ENCODE data around the gene CLDN5.

Gene CLDN5

GRCh38 chr22:19527321-19527721, 3.1 kb upstream of the CLDN5 start:
- H3K4me3 ChIP-seq (ENCODE audit: low read length) = no peak overlapping the region
- no peak for DNase-seq (ENCODE audit: low read depth)
- no peak for TF ChIP-seq CTCF (conservative IDR thresholded peaks at IDR 0.05; ENCODE audit: low read depth, low read length)

- no peak for TF ChIP-seq CTCF (conservative IDR thresholded peaks at IDR 0.05; ENCODE audit: low read depth, low read length)
- H3K4me3 ChIP-seq (ENCODE audit: low read length) = no peak overlapping the region
- no peak for DNase-seq (ENCODE audit: low read depth)
Observed at GRCh38 chr22:19526702-19527111, 2.5 kb upstream of the CLDN5 start.

- no peak overlapping the region for H3K4me3 ChIP-seq (ENCODE audit: low read length)
- no peak for TF ChIP-seq CTCF (conservative IDR thresholded peaks at IDR 0.05; ENCODE audit: low read depth, low read length)
- no peak for DNase-seq (ENCODE audit: low read depth)
Observed at GRCh38 chr22:19526076-19526701, 2.0 kb upstream of the CLDN5 start.

GRCh38 chr22:19525666-19526065, 1.5 kb upstream of the CLDN5 start:
- no peak for TF ChIP-seq CTCF (conservative IDR thresholded peaks at IDR 0.05; ENCODE audit: low read depth, low read length)
- H3K4me3 ChIP-seq (ENCODE audit: low read length) = no peak overlapping the region
- DNase-seq (ENCODE audit: low read depth) = no peak

- no peak for DNase-seq (ENCODE audit: low read depth)
- no peak overlapping the region for H3K4me3 ChIP-seq (ENCODE audit: low read length)
- TF ChIP-seq CTCF (conservative IDR thresholded peaks at IDR 0.05; ENCODE audit: low read depth, low read length) = no peak
Observed at GRCh38 chr22:19525116-19525660, 978 bp upstream of the CLDN5 start.

- peak overlapping the region; percentile 31 for H3K4me3 ChIP-seq (ENCODE audit: low read length)
- no peak for DNase-seq (ENCODE audit: low read depth)
- no peak for TF ChIP-seq CTCF (conservative IDR thresholded peaks at IDR 0.05; ENCODE audit: low read depth, low read length)
Observed at GRCh38 chr22:19523240-19524169, 705 bp downstream of the CLDN5 start.
